ENCODE data around the gene HOXC12. TPM values are rescaled to one million over a fixed set of nuclear protein-coding genes. Genes with fewer than 3 reads are reported as not detected.

Gene HOXC12
- total RNA-seq, 1 donor from 2014 or later, result not detected

- Histone ChIP-seq H3K4me2 (ENCODE audit: low read length) (peak overlapping the region; percentile 82), H3K27me3 (ENCODE audit: insufficient read depth, low read length) (peaks cover 91% of the 10 kb centered on the region), H3K9ac (ENCODE audit: low read length) (peak overlapping the region; percentile 43), H3K4me3 (ENCODE audit: insufficient read depth, low read depth, low read length) (peak overlapping the region; percentile 31), H3K27ac (ENCODE audit: low read depth, low read length) (no peak overlapping the region), H3K36me3 (ENCODE audit: insufficient read depth, low read length) (no peaks in the 10 kb centered on the region), H4K20me1 (ENCODE audit: insufficient read depth, low read length) (no peaks in the 10 kb centered on the region), H3K79me2 (ENCODE audit: insufficient read depth, low read length) (no peaks in the 10 kb centered on the region), H3K4me1 (ENCODE audit: insufficient read depth, low read length) (peaks cover 5% of the 10 kb centered on the region), H3K9me3 (ENCODE audit: insufficient read depth, low read depth, low read length) (no peaks in the 10 kb centered on the region), H2AFZ (ENCODE audit: low read depth, low read length) (peak overlapping the region; percentile 37)
- H3K27me3 Mint-ChIP-seq (ENCODE audit: low read depth, unreplicated experiment), result peaks cover 90% of the 10 kb centered on the region
- FAIRE-seq (no peak), DNase-seq (ENCODE audit: low read depth) (peak; percentile 20)
- no peak overlapping the region for H3K27ac Mint-ChIP-seq (ENCODE audit: unreplicated experiment)
- peaks cover 2% of the 10 kb centered on the region for H3K36me3 Mint-ChIP-seq (ENCODE audit: low read depth, unreplicated experiment)
- no peaks in the 10 kb centered on the region for H3K4me1 Mint-ChIP-seq (ENCODE audit: low read depth, unreplicated experiment)
- TF ChIP-seq EZH2 (IDR thresholded peaks at IDR 0.05; ENCODE audit: insufficient read depth, low read length), result peak; percentile 68
- TF ChIP-seq CTCF (IDR thresholded peaks at IDR 0.05; ENCODE audit: insufficient read depth, low read depth, low read length), result peak; percentile 72
- H3K4me3 Mint-ChIP-seq (ENCODE audit: unreplicated experiment), result no peak overlapping the region
- H3K9me3 Mint-ChIP-seq (ENCODE audit: unreplicated experiment), result peaks cover 12% of the 10 kb centered on the region
Measured at GRCh38 chr12:54005853-54006558, 51.3 kb downstream of the HOXC12 start.

- Histone ChIP-seq H2AFZ (ENCODE audit: low read depth, low read length) (peak overlapping the region; percentile 37), H3K9me3 (ENCODE audit: insufficient read depth, low read depth, low read length) (no peaks in the 10 kb centered on the region), H3K79me2 (ENCODE audit: insufficient read depth, low read length) (no peaks in the 10 kb centered on the region), H3K4me2 (ENCODE audit: low read length) (peak overlapping the region; percentile 82), H3K4me1 (ENCODE audit: insufficient read depth, low read length) (peaks cover 5% of the 10 kb centered on the region), H3K9ac (ENCODE audit: low read length) (peak overlapping the region; percentile 43), H3K27me3 (ENCODE audit: insufficient read depth, low read length) (peaks cover 91% of the 10 kb centered on the region), H3K4me3 (ENCODE audit: insufficient read depth, low read depth, low read length) (peak overlapping the region; percentile 31), H4K20me1 (ENCODE audit: insufficient read depth, low read length) (no peaks in the 10 kb centered on the region), H3K36me3 (ENCODE audit: insufficient read depth, low read length) (no peaks in the 10 kb centered on the region), H3K27ac (ENCODE audit: low read depth, low read length) (no peak overlapping the region)
- H3K27me3 Mint-ChIP-seq (ENCODE audit: low read depth, unreplicated experiment), result peaks cover 91% of the 10 kb centered on the region
- no peaks in the 10 kb centered on the region for H3K4me1 Mint-ChIP-seq (ENCODE audit: low read depth, unreplicated experiment)
- no peak for FAIRE-seq
- peaks cover 2% of the 10 kb centered on the region for H3K36me3 Mint-ChIP-seq (ENCODE audit: low read depth, unreplicated experiment)
- H3K27ac Mint-ChIP-seq (ENCODE audit: unreplicated experiment), result no peak overlapping the region
- no peak for DNase-seq (ENCODE audit: low read depth)
- peaks cover 16% of the 10 kb centered on the region for H3K9me3 Mint-ChIP-seq (ENCODE audit: unreplicated experiment)
- H3K4me3 Mint-ChIP-seq (ENCODE audit: unreplicated experiment), result no peak overlapping the region
- no peak for TF ChIP-seq EZH2 (IDR thresholded peaks at IDR 0.05; ENCODE audit: insufficient read depth, low read length)
Measured at GRCh38 chr12:54006559-54007220, 52.0 kb downstream of the HOXC12 start.

GRCh38 chr12:54007538-54008259 lies 53.0 kb downstream of the HOXC12 start:
- Histone ChIP-seq H3K27ac (ENCODE audit: low read depth, low read length) (no peak overlapping the region), H3K4me2 (ENCODE audit: low read length) (no peak overlapping the region), H3K27me3 (ENCODE audit: insufficient read depth, low read length) (peaks cover 90% of the 10 kb centered on the region), H3K9me3 (ENCODE audit: insufficient read depth, low read depth, low read length) (no peaks in the 10 kb centered on the region), H4K20me1 (ENCODE audit: insufficient read depth, low read length) (no peaks in the 10 kb centered on the region), H3K9ac (ENCODE audit: low read length) (no peak overlapping the region), H3K36me3 (ENCODE audit: insufficient read depth, low read length) (no peaks in the 10 kb centered on the region), H3K4me3 (ENCODE audit: insufficient read depth, low read depth, low read length) (no peak overlapping the region), H3K79me2 (ENCODE audit: insufficient read depth, low read length) (no peaks in the 10 kb centered on the region), H3K4me1 (ENCODE audit: insufficient read depth, low read length) (peaks cover 5% of the 10 kb centered on the region), H2AFZ (ENCODE audit: low read depth, low read length) (no peak overlapping the region)
- Mint-ChIP-seq H3K9me3 (ENCODE audit: unreplicated experiment) (peaks cover 10% of the 10 kb centered on the region), H3K27ac (ENCODE audit: unreplicated experiment) (no peak overlapping the region), H3K4me1 (ENCODE audit: low read depth, unreplicated experiment) (no peaks in the 10 kb centered on the region), H3K4me3 (ENCODE audit: unreplicated experiment) (no peak overlapping the region), H3K36me3 (ENCODE audit: low read depth, unreplicated experiment) (peaks cover 2% of the 10 kb centered on the region), H3K27me3 (ENCODE audit: low read depth, unreplicated experiment) (peaks cover 90% of the 10 kb centered on the region)
- FAIRE-seq (no peak), DNase-seq (ENCODE audit: low read depth) (no peak)
- no peak for TF ChIP-seq EZH2 (IDR thresholded peaks at IDR 0.05; ENCODE audit: insufficient read depth, low read length)
- no peak for TF ChIP-seq CTCF (IDR thresholded peaks at IDR 0.05; ENCODE audit: insufficient read depth, low read depth, low read length)

All from astrocyte (in vitro differentiated cells and primary cell).